ENCODE measurements around the gene C10orf71. TPM values are rescaled to one million over a fixed set of nuclear protein-coding genes. Genes with fewer than 3 reads are reported as not detected.

C10orf71 gene
- polyA plus RNA-seq, 1 of the 3 experiments (the other 2 are of a cell fraction) = not detected

DNA sequence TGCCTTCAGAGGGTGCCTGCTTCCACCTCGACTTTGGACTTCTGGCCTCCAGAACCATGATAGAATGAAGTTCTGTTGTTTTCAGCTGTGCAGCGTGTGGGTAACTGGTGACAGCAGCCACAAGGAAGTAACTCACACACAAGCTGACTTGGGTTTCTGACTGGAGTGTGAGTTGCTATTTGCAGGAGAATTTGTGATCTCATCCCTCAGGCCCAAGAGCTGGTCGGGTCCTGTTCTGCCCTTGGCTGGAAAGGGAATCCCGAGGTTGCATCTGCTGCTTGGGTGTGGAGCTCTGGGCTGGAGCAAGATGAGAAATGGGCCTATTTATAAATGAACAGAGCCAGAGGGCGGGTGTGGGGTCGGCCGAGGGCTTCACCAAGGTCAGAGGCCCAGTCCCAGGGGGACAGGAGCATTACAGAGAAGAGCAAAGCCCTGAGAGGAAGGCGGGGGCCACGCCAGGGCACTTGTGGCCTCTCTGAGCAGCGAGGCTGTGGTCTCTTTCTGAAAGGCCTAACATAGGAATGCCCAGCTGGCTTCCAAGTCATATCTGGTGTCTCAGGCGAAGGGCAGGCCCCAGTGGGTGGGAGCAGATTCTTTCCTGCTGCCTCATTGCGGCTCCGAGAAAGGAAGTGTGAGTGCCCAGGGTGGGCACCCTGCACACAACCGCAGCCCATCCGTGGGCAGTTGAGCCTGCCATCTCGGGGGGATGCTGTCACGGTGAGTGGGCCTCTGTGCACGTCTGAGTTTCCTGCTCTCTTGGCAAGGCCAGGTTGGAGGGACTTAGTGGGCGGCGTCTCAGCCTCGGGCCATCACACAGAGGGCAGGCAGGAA lies 26.5 kb upstream of the C10orf71 start:
- Histone ChIP-seq H3K27me3 (ENCODE audit: insufficient read depth) (no peaks in the 10 kb centered on the region), H3K27ac (ENCODE audit: low read depth in 2 of 2, low read length in 1 of 2) (no peak overlapping the region), H3K4me2 (no peak overlapping the region), H4K20me1 (ENCODE audit: insufficient read depth) (no peaks in the 10 kb centered on the region), H3K79me2 (ENCODE audit: insufficient read depth) (no peaks in the 10 kb centered on the region), H3K4me3 (ENCODE audit: low read depth in 2 of 2, low read length in 1 of 2) (no peak overlapping the region), H3K9ac (no peak overlapping the region), H3K9me2 (no peaks in the 10 kb centered on the region), H2AFZ (ENCODE audit: low read depth) (no peak overlapping the region), H3K4me1 (ENCODE audit: control insufficient read depth in 1 of 2, insufficient read depth in 2 of 2, low read depth in 1 of 2, low read length in 1 of 2) (peaks cover 0 to 8% of the 10 kb centered on the region in 2 experiments; a peak in 1 of 4 replicates), H3K9me3 (no peaks in the 10 kb centered on the region), H3F3A (replicated peaks; ENCODE audit: insufficient read depth) (no peaks in the 10 kb centered on the region), H3K36me3 (replicated peaks in 1 of 2; ENCODE audit: control insufficient read depth in 1 of 2, insufficient read depth in 2 of 2, low read length in 1 of 2) (no peaks in the 10 kb centered on the region)
- no peak for DNase-seq
- ChIA-PET POLR2A (no interaction called here), CTCF (interaction anchor here (1.6 kb wide), 1 partner anchor 614 kb away, joined by 3 read pairs; no protein-coding TSS in a partner anchor)
- 30% methylated on average over 15 of the region's 21 CpGs for WGBS (ENCODE audit: low lambda C conversion rate)
- TF ChIP-seq, protein P1, sequence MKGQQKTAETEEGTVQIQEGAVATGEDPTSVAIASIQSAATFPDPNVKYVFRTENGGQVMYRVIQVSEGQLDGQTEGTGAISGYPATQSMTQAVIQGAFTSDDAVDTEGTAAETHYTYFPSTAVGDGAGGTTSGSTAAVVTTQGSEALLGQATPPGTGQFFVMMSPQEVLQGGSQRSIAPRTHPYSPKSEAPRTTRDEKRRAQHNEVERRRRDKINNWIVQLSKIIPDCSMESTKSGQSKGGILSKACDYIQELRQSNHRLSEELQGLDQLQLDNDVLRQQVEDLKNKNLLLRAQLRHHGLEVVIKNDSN (IDR thresholded peaks at IDR 0.05; ENCODE audit: borderline replicate concordance, low read depth) = no peak
- TF ChIP-seq NRF1 (IDR thresholded peaks at IDR 0.05; ENCODE audit: low read depth, low read length) (no peak), RFX5 (IDR thresholded peaks at IDR 0.05; ENCODE audit: low read length) (no peak), FOXJ3 (CRISPR knock-in tag; IDR thresholded peaks at IDR 0.05) (no peak), MEF2A (IDR thresholded peaks at IDR 0.05; ENCODE audit: borderline replicate concordance, low read depth) (no peak), RCOR1 (IDR thresholded peaks at IDR 0.05; ENCODE audit: low read length) (no peak), POLR2AphosphoS5 (IDR thresholded peaks at IDR 0.05; ENCODE audit: low read depth, low read length) (no peak), EZH2phosphoT487 (IDR thresholded peaks at IDR 0.05; ENCODE audit: borderline replicate concordance, low read depth) (no peak), NFIC (IDR thresholded peaks at IDR 0.05; ENCODE audit: borderline replicate concordance) (no peak), TEAD4 (IDR thresholded peaks at IDR 0.05; ENCODE audit: borderline replicate concordance, insufficient read depth) (no peak), ELF1 (IDR thresholded peaks at IDR 0.05) (no peak), TCF12 (IDR thresholded peaks at IDR 0.05) (no peak)
- TF ChIP-seq, protein P2, sequence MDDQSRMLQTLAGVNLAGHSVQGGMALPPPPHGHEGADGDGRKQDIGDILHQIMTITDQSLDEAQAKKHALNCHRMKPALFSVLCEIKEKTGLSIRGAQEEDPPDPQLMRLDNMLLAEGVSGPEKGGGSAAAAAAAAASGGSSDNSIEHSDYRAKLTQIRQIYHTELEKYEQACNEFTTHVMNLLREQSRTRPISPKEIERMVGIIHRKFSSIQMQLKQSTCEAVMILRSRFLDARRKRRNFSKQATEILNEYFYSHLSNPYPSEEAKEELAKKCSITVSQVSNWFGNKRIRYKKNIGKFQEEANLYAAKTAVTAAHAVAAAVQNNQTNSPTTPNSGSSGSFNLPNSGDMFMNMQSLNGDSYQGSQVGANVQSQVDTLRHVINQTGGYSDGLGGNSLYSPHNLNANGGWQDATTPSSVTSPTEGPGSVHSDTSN (IDR thresholded peaks at IDR 0.05) = no peak
- TF ChIP-seq, protein P3, sequence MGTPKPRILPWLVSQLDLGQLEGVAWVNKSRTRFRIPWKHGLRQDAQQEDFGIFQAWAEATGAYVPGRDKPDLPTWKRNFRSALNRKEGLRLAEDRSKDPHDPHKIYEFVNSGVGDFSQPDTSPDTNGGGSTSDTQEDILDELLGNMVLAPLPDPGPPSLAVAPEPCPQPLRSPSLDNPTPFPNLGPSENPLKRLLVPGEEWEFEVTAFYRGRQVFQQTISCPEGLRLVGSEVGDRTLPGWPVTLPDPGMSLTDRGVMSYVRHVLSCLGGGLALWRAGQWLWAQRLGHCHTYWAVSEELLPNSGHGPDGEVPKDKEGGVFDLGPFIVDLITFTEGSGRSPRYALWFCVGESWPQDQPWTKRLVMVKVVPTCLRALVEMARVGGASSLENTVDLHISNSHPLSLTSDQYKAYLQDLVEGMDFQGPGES (IDR thresholded peaks at IDR 0.05; ENCODE audit: low read depth, low read length) = no peak
- TF ChIP-seq, protein P4, sequence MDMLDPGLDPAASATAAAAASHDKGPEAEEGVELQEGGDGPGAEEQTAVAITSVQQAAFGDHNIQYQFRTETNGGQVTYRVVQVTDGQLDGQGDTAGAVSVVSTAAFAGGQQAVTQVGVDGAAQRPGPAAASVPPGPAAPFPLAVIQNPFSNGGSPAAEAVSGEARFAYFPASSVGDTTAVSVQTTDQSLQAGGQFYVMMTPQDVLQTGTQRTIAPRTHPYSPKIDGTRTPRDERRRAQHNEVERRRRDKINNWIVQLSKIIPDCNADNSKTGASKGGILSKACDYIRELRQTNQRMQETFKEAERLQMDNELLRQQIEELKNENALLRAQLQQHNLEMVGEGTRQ (IDR thresholded peaks at IDR 0.05; ENCODE audit: borderline replicate concordance, low read depth, low read length) = no peak

Data from SK-N-SH (cell line).